Liver (tissue), 9 donors: ENCODE results near the gene OBP2A. TPM values are rescaled to one million over a fixed set of nuclear protein-coding genes. Genes with fewer than 3 reads are reported as not detected.

ENCODE experiments used
- DNase-seq: peaks from one replicate; pipeline ENCODE4 v3.0.0-alpha.2; 2017; ENCODE audit warnings: low spot score
- H3K27ac ChIP-seq, 2 donors: one replicate each; pipeline ENCODE4 v1.7.0; 2013; ENCODE audit warnings: inconsistent platforms in 2 of 2, low read length in 2 of 2, control low read depth in 1 of 2, low read depth in 1 of 2, mild to moderate bottlenecking in 1 of 2
- H3K27me3 ChIP-seq, 4 donors: one replicate each; pipeline versions ENCODE4 v1.6.1 to v1.7.0; 2013; ENCODE audit warnings: low read length in 3 of 4, inconsistent platforms in 1 of 4, mild to moderate bottlenecking in 1 of 4, moderate library complexity in 1 of 4; ENCODE audit not compliant: control insufficient read depth in 4 of 4, insufficient read depth in 4 of 4
- H3K36me3 ChIP-seq, 4 donors: one replicate each; pipeline versions ENCODE4 v1.6.1 to v1.7.0; 2013; ENCODE audit warnings: low read length in 3 of 4, mild to moderate bottlenecking in 3 of 4, low read depth in 1 of 4, moderate library complexity in 1 of 4; ENCODE audit not compliant: control insufficient read depth in 4 of 4, insufficient read depth in 3 of 4
- H3K4me1 ChIP-seq, 4 donors: one replicate each; pipeline versions ENCODE4 v1.6.1 to v1.7.0; 2013; ENCODE audit warnings: low read length in 3 of 4, mild to moderate bottlenecking in 3 of 4, moderate library complexity in 1 of 4; ENCODE audit not compliant: control insufficient read depth in 4 of 4, insufficient read depth in 4 of 4
- H3K4me3 ChIP-seq, 3 donors: one replicate each; pipeline versions ENCODE4 v1.6.1 to v1.7.0; 2013; ENCODE audit warnings: low read length in 3 of 3, control low read depth in 1 of 3, low read depth in 1 of 3, mild to moderate bottlenecking in 1 of 3
- H3K9ac ChIP-seq, 2 donors: one replicate each; pipeline ENCODE4 v1.7.0; 2013; ENCODE audit warnings: low read length in 2 of 2, mild to moderate bottlenecking in 2 of 2, moderate library complexity in 2 of 2, control low read depth in 1 of 2, low read depth in 1 of 2
- H3K9me3 ChIP-seq, 4 donors: one replicate each; pipeline versions ENCODE4 v1.6.1 to v1.7.0; 2013; ENCODE audit warnings: low read length in 3 of 4; ENCODE audit not compliant: control insufficient read depth in 4 of 4
- CTCF ChIP-seq: fragments of 150-350 bp; IDR thresholded peaks from 2 replicates; pipeline ENCODE4 v1.5.1; 2017; ENCODE audit warnings: improper control_type of control experiment, low read depth, low read length; ENCODE audit not compliant: missing input control
- EGR1 ChIP-seq, 2 donors: IDR thresholded peaks; 2 replicates each; pipeline ENCODE4 v1.6.1; 2016 to 2018; ENCODE audit warnings: antibody characterized with exemption in 2 of 2, low read depth in 2 of 2
- FOXA1 ChIP-seq: IDR thresholded peaks from 2 replicates; pipeline ENCODE4 v1.6.1; 2016; ENCODE audit warnings: antibody characterized with exemption
- FOXA2 ChIP-seq: IDR thresholded peaks from 2 replicates; pipeline ENCODE4 v1.6.1; 2016; ENCODE audit warnings: antibody characterized with exemption
- GABPA ChIP-seq, 2 donors: IDR thresholded peaks in 1 of 2; conservative IDR thresholded peaks in 1 of 2; 2 replicates each; pipeline ENCODE4 v1.6.1; 2016; ENCODE audit warnings: antibody characterized with exemption in 2 of 2, mild to moderate bottlenecking in 1 of 2, moderate library complexity in 1 of 2
- HNF4A ChIP-seq, 2 donors: conservative IDR thresholded peaks; 2 replicates each; pipeline ENCODE4 v1.6.1; 2016; ENCODE audit warnings: antibody characterized with exemption in 2 of 2, mild to moderate bottlenecking in 2 of 2
- HNF4G ChIP-seq: IDR thresholded peaks from 2 replicates; pipeline ENCODE4 v1.6.1; 2016; ENCODE audit warnings: antibody characterized with exemption
- JUND ChIP-seq, 2 donors: IDR thresholded peaks; 2 replicates each; pipeline ENCODE4 v1.6.1; 2016; ENCODE audit warnings: antibody characterized with exemption in 2 of 2
- MAX ChIP-seq: IDR thresholded peaks from 2 replicates; pipeline ENCODE4 v1.6.1; 2016; ENCODE audit warnings: antibody characterized with exemption
- NR2F2 ChIP-seq: IDR thresholded peaks from 2 replicates; pipeline ENCODE4 v1.6.1; 2016; ENCODE audit warnings: antibody characterized with exemption
- RAD21 ChIP-seq, 2 donors: IDR thresholded peaks; 2 replicates each; pipeline ENCODE4 v1.6.1; 2016; ENCODE audit warnings: antibody characterized with exemption in 2 of 2, mild to moderate bottlenecking in 2 of 2
- RXRA ChIP-seq, 2 donors: IDR thresholded peaks; 2 replicates each; pipeline ENCODE4 v1.6.1; 2017 to 2018; ENCODE audit warnings: antibody characterized with exemption in 2 of 2, mild to moderate bottlenecking in 1 of 2
- SP1 ChIP-seq: IDR thresholded peaks from 2 replicates; pipeline ENCODE4 v1.6.1; 2018; ENCODE audit warnings: antibody characterized with exemption, mild to moderate bottlenecking
- TAF1 ChIP-seq: conservative IDR thresholded peaks from 2 replicates; pipeline ENCODE4 v1.6.1; 2016; ENCODE audit warnings: antibody characterized with exemption, mild to moderate bottlenecking
- YY1 ChIP-seq: IDR thresholded peaks from 2 replicates; pipeline ENCODE4 v1.6.1; 2016; ENCODE audit warnings: antibody characterized with exemption, mild to moderate bottlenecking
- ZBTB33 ChIP-seq: IDR thresholded peaks from 2 replicates; pipeline ENCODE4 v1.6.1; 2016; ENCODE audit warnings: antibody characterized with exemption
- WGBS: extraction: QIAGEN DNeasy Blood & Tissue Kit; methylation state at CpG from one replicate; pipeline ENCODE4 v1.1.7; 2013; 5-methylcytosine and 5-hydroxymethylcytosine counted together
- polyA plus RNA-seq, 2 donors: library from polyadenylated mRNA; stranded (reverse) in 1 of 2; unstranded in 1 of 2; fragments of 200-250 nt in 1 of 2; fragments of >200 nt in 1 of 2; fragmentation: Nextera tagmentation in 1 of 2; extraction: Ambion mirVana in 1 of 2; gene quantifications; one replicate each; pipeline versions ENCODE4 v1.2.1 to v1.2.3, GENCODE V29; 2013 to 2015
- total RNA-seq, 2 donors: library from RNA; depleted of rRNA; stranded (reverse); fragments of >200 nt; gene quantifications; one replicate each; pipeline ENCODE4 v1.2.3, GENCODE V29; 2014
- TF ChIP-seq, protein P1 (sequence below): IDR thresholded peaks from 2 replicates; pipeline ENCODE4 v1.6.1; 2016; ENCODE audit warnings: antibody characterized with exemption
- TF ChIP-seq, protein P2 (sequence below): IDR thresholded peaks from 2 replicates; pipeline ENCODE4 v1.6.1; 2016; ENCODE audit warnings: antibody characterized with exemption, mild to moderate bottlenecking
- donor health status: healthy.
- donor health status: healthy.
- donor health status: healthy.
- donor health status: healthy.
- donor health status: healthy.

OBP2A gene
- total and polyA plus RNA-seq, 4 donors, result not detected

- Histone ChIP-seq H3K9ac (no peak overlapping the region), H3K4me3 (no peak overlapping the region), H3K9me3 (no peaks in the 10 kb centered on the region), H3K27me3 (no peaks in the 10 kb centered on the region), H3K27ac (no peak overlapping the region), H3K4me1 (no peaks in the 10 kb centered on the region), H3K36me3 (no peaks in the 10 kb centered on the region)
- DNase-seq, result no peak
- TF ChIP-seq FOXA1 (no peak), YY1 (no peak), NR2F2 (no peak), CTCF (no peak), HNF4G (no peak), HNF4A (conservative IDR thresholded peaks at IDR 0.05) (no peak), EGR1 (IDR thresholded peaks at IDR 0.05; ENCODE audit: low read depth in 2 of 2) (no peak), GABPA (IDR thresholded peaks at IDR 0.05 in 1 of 2, conservative IDR thresholded peaks at IDR 0.05 in 1 of 2) (no peak), FOXA2 (no peak), TAF1 (no peak), JUND (IDR thresholded peaks at IDR 0.05) (no peak), ZBTB33 (no peak), RAD21 (IDR thresholded peaks at IDR 0.05) (no peak), RXRA (IDR thresholded peaks at IDR 0.05) (no peak), MAX (no peak), SP1 (no peak)
- TF ChIP-seq, protein P1, sequence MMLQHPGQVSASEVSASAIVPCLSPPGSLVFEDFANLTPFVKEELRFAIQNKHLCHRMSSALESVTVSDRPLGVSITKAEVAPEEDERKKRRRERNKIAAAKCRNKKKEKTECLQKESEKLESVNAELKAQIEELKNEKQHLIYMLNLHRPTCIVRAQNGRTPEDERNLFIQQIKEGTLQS, result no peak
- TF ChIP-seq, protein P2, sequence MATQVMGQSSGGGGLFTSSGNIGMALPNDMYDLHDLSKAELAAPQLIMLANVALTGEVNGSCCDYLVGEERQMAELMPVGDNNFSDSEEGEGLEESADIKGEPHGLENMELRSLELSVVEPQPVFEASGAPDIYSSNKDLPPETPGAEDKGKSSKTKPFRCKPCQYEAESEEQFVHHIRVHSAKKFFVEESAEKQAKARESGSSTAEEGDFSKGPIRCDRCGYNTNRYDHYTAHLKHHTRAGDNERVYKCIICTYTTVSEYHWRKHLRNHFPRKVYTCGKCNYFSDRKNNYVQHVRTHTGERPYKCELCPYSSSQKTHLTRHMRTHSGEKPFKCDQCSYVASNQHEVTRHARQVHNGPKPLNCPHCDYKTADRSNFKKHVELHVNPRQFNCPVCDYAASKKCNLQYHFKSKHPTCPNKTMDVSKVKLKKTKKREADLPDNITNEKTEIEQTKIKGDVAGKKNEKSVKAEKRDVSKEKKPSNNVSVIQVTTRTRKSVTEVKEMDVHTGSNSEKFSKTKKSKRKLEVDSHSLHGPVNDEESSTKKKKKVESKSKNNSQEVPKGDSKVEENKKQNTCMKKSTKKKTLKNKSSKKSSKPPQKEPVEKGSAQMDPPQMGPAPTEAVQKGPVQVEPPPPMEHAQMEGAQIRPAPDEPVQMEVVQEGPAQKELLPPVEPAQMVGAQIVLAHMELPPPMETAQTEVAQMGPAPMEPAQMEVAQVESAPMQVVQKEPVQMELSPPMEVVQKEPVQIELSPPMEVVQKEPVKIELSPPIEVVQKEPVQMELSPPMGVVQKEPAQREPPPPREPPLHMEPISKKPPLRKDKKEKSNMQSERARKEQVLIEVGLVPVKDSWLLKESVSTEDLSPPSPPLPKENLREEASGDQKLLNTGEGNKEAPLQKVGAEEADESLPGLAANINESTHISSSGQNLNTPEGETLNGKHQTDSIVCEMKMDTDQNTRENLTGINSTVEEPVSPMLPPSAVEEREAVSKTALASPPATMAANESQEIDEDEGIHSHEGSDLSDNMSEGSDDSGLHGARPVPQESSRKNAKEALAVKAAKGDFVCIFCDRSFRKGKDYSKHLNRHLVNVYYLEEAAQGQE, result no peak
- 76% methylated on average over 19 of the region's 19 CpGs for WGBS
Observed at GRCh38 chr9:135582966-135583687, 37.2 kb downstream of the OBP2A start.
